ENCODE results near the gene BHLHE40.

The BHLHE40 gene

DNA sequence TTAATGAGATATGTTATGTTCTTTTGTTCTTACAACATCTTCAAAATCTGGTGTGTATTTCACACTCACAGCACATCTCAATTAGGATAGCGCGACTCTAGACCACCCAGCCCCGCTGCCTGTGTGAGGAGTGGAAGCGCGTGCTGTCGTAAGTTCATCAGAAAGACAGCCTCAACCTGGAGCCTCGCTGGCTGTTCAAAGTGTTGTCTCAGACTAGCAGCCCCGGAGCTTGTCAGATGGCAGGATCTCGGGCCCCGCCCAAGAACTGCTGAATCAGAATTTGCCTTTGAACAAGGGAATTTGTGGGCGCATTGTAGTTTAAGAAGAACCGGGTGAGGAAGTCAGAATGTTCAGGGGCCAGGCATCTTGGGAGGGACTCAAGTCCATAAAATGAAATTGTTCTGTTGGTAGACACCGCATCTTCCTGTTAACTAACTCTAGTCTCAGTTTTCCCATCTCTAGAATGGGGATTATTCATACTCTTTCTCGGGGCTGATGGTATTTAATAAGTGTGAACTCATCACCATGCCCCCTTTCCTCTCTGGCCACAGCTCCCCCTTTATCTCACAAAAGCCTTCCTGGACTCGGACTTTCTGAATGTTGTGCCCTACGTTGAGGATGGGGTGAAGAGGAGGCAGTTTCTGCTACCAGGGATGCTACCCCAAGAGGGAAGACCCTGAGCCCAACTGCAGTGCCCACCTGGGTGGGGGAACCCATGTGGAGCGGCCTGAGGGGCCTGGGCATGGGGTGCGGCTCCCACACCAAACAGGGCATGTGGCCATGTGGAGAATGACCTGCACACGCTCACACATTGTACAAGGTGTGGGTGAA, 40.4 kb downstream of the BHLHE40 start:
- no peaks in the 10 kb centered on the region for H3K36me3 ChIP-seq (ENCODE audit: control insufficient read depth, insufficient read depth, low read length)
- H3K4me3 ChIP-seq (ENCODE audit: insufficient read depth, low read depth, low read length), result no peak overlapping the region
- peaks cover 12% of the 10 kb centered on the region for H3K4me1 ChIP-seq (ENCODE audit: control insufficient read depth, insufficient read depth, low read length)
- no peaks in the 10 kb centered on the region for H3K9me3 ChIP-seq (ENCODE audit: control insufficient read depth, low read length)
- no peak overlapping the region for H3K27ac ChIP-seq (ENCODE audit: insufficient read depth, low read depth, low read length, poor library complexity, severe bottlenecking)
- no peaks in the 10 kb centered on the region for H3K27me3 ChIP-seq (ENCODE audit: control insufficient read depth, insufficient read depth, low read length, poor library complexity, severe bottlenecking)
- 95% methylated on average over 18 to 19 of the region's 19 CpGs for WGBS, 2 experiments

DNA sequence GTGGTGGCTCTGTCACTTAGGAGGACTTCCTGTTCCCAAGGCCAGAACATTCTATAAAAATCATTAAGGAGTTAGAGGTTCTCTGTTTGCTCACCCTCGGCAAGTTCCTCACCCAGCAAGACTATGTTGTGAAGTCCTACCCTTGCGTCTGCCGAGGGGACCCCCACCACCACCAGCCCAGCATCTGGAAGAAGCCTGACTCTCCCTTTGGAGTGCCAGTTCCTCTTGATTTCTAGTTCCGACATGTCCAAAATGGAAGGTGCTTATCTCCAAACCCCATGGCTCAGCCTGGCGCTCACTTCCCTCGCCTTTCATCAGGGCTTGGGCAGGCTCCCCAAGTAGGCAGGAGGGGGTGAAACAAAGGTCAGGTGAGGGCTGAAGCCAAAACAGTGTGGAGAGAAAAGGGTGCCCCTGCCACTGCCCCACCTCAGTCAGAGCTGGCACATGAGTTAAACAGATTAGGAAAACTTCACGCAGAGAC, 41.0 kb downstream of the BHLHE40 start:
- no peaks in the 10 kb centered on the region for H3K36me3 ChIP-seq (ENCODE audit: control insufficient read depth, insufficient read depth, low read length)
- no peak overlapping the region for H3K27ac ChIP-seq (ENCODE audit: insufficient read depth, low read depth, low read length, poor library complexity, severe bottlenecking)
- H3K4me3 ChIP-seq (ENCODE audit: insufficient read depth, low read depth, low read length), result no peak overlapping the region
- WGBS, 2 experiments, result 95 to 96% methylated on average over 7 of the region's 7 CpGs
- H3K4me1 ChIP-seq (ENCODE audit: control insufficient read depth, insufficient read depth, low read length), result peaks cover 11% of the 10 kb centered on the region
- no peaks in the 10 kb centered on the region for H3K27me3 ChIP-seq (ENCODE audit: control insufficient read depth, insufficient read depth, low read length, poor library complexity, severe bottlenecking)
- no peaks in the 10 kb centered on the region for H3K9me3 ChIP-seq (ENCODE audit: control insufficient read depth, low read length)

DNA sequence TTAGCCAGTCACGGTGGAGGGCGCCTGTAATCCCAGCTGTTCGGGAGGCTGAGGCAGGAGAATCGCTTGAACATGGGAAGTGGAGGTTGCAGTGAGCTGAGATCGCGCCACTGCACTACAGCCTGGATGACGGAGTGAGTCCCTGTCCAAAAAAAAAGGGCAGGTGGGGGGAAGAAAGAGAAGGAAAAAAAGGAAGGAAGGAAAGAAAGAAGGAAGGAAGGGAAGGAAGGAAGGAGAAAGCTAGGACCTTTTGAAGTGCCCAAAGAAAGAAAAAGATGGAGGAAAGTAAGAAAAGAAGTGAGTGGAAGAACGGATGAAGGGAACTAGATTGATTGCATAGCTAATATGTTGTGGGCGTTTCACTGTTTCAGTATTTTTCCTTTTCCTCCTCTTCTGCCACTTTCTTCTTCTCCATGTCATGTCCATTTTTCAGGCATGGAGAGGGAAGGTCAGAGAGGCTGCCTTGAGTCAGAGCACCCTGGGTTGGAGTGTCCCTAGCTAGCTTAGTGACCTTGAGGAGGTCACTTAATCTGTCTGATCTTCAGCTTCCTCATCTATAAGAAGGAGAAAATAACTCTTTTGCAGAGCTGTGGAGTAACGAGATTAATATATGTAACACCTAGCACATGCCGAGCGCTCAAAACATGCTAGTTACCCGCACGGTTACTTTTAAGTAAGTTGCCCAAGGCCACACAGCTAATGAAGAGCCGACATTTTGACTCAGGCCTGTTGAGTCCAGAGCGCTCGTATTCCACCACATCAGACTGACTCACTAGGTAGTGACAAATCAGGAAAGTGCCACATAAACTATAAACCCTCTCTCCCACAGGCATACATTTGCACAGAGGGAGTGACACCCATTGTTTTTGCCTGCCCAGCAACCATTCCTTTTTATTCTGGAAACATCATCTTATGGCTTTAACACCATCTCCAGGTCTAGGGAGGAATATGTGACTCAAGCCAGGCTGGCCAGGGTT, 42.2 kb downstream of the BHLHE40 start:
- no peak overlapping the region for H3K4me3 ChIP-seq (ENCODE audit: insufficient read depth, low read depth, low read length)
- H3K27me3 ChIP-seq (ENCODE audit: control insufficient read depth, insufficient read depth, low read length, poor library complexity, severe bottlenecking), result no peaks in the 10 kb centered on the region
- H3K36me3 ChIP-seq (ENCODE audit: control insufficient read depth, insufficient read depth, low read length), result no peaks in the 10 kb centered on the region
- H3K9me3 ChIP-seq (ENCODE audit: control insufficient read depth, low read length), result no peaks in the 10 kb centered on the region
- H3K4me1 ChIP-seq (ENCODE audit: control insufficient read depth, insufficient read depth, low read length), result peaks cover 11% of the 10 kb centered on the region
- WGBS, 2 experiments, result 92 to 95% methylated on average over 17 of the region's 17 CpGs
- no peak overlapping the region for H3K27ac ChIP-seq (ENCODE audit: insufficient read depth, low read depth, low read length, poor library complexity, severe bottlenecking)

DNA sequence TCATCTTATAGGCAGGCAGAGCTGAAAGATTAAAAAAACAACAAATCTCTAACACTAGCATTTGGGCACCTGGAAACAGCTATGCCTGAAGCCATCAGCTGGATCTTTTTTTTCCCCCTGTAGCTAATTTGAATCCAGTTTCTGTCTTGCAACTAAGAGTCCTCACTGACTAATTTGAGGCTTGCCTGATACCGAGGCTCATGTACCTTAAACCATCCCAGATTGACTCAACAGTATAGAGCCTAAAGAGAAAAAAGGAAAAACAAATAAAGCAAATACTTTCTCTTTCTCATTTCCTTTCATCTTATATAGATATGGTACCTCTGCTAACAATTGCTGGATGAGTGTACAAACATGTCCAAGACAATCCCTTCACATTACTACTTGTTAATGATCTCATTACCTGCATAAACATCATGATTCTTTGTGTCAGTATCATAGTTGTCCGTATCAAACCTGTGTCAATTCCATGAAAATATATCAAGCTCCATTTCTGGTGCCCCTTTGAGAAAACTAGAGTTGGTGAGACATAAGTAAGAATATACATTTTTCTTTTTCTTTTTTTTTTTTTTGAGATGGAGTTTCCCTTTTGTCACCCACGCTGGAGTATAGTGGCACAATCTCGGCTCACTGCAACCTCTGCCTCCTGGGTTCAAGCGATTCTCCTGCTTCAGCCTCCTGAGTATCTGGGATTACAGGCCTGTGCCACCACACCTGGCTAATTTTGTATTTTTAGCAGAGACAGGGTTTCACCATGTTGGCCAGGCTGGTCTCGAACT, 43.1 kb downstream of the BHLHE40 start:
- no peaks in the 10 kb centered on the region for H3K9me3 ChIP-seq (ENCODE audit: control insufficient read depth, low read length)
- no peak overlapping the region for H3K27ac ChIP-seq (ENCODE audit: insufficient read depth, low read depth, low read length, poor library complexity, severe bottlenecking)
- H3K27me3 ChIP-seq (ENCODE audit: control insufficient read depth, insufficient read depth, low read length, poor library complexity, severe bottlenecking), result no peaks in the 10 kb centered on the region
- WGBS, 2 experiments, result 90 to 92% methylated on average over 6 of the region's 6 CpGs
- no peak overlapping the region for H3K4me3 ChIP-seq (ENCODE audit: insufficient read depth, low read depth, low read length)
- no peaks in the 10 kb centered on the region for H3K36me3 ChIP-seq (ENCODE audit: control insufficient read depth, insufficient read depth, low read length)
- H3K4me1 ChIP-seq (ENCODE audit: control insufficient read depth, insufficient read depth, low read length), result peaks cover 8% of the 10 kb centered on the region

DNA sequence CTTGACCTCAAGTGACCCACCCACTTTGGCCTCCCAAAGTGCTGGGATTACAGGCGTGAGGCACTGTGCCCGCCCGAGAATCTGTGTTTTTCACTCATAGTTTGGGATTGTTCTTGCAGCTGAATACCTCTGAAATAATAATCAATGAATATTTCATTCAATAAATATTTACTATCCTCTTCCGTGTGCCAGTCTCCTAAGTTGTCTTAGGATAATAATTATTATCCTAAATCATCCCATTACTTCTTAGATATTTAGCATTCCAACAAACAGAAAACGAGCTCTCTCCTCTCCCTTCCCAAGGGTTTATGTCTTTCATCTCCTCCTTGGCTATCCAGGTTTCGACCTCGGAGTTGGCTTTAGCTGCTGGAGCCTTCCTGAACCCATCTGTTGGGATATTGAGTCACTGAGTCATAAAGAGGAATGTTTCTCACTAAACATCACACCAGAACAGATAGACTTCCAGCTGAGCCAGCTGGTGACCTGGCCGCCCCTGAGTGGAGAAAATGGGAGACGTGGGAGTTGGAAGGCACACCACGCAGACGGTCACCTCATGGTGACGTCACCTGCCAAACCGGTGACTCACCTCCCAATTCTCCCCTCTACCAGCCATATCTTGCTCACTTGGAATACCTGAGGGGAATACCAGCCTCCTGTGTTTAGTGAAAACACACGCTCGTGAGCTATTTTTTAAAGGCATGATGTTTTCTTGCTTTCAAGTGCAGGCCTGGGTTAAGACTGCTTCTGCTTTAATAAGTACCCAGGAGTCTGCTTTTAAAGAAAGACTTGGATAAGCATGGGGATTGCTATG, 43.9 kb downstream of the BHLHE40 start:
- no peak overlapping the region for H3K27ac ChIP-seq (ENCODE audit: insufficient read depth, low read depth, low read length, poor library complexity, severe bottlenecking)
- no peaks in the 10 kb centered on the region for H3K27me3 ChIP-seq (ENCODE audit: control insufficient read depth, insufficient read depth, low read length, poor library complexity, severe bottlenecking)
- no peaks in the 10 kb centered on the region for H3K36me3 ChIP-seq (ENCODE audit: control insufficient read depth, insufficient read depth, low read length)
- peaks cover 2% of the 10 kb centered on the region for H3K4me1 ChIP-seq (ENCODE audit: control insufficient read depth, insufficient read depth, low read length)
- 61 to 83% methylated on average over 12 to 15 of the region's 15 CpGs for WGBS, 2 experiments
- H3K9me3 ChIP-seq (ENCODE audit: control insufficient read depth, low read length), result no peaks in the 10 kb centered on the region
- no peak overlapping the region for H3K4me3 ChIP-seq (ENCODE audit: insufficient read depth, low read depth, low read length)

DNA sequence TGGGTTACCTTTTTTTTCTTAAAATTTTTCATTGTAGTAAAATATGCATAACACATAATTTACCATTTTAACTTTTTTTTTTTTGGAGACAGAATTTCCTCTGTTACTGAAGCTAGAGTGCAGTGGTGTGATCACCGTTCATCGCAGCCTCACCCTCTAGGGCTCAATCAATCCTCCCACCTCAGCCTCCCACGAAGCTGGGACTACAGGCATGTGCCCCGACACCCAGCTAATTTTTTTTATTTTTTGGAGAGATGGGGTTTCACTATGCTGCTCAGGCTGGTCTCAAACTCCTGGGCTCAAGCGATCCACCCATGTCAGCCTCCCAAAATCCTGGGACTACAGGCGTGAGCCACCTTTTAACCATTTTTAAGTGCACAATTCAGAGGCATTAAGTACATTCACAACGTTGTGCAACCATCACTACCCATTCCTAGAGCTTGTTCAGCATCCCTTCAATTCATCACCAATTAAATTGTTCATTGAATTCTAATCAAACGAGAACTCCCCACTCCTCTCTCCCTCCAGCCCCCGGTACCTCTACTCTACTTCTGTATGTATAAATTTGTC, 44.6 kb downstream of the BHLHE40 start:
- Histone ChIP-seq H3K27ac (ENCODE audit: insufficient read depth, low read depth, low read length, poor library complexity, severe bottlenecking) (no peak overlapping the region), H3K36me3 (ENCODE audit: control insufficient read depth, insufficient read depth, low read length) (no peaks in the 10 kb centered on the region), H3K9me3 (ENCODE audit: control insufficient read depth, low read length) (no peaks in the 10 kb centered on the region), H3K27me3 (ENCODE audit: control insufficient read depth, insufficient read depth, low read length, poor library complexity, severe bottlenecking) (no peaks in the 10 kb centered on the region), H3K4me1 (ENCODE audit: control insufficient read depth, insufficient read depth, low read length) (no peaks in the 10 kb centered on the region), H3K4me3 (ENCODE audit: insufficient read depth, low read depth, low read length) (no peak overlapping the region)
- 89 to 91% methylated on average over 8 to 9 of the region's 9 CpGs for WGBS, 2 experiments

DNA sequence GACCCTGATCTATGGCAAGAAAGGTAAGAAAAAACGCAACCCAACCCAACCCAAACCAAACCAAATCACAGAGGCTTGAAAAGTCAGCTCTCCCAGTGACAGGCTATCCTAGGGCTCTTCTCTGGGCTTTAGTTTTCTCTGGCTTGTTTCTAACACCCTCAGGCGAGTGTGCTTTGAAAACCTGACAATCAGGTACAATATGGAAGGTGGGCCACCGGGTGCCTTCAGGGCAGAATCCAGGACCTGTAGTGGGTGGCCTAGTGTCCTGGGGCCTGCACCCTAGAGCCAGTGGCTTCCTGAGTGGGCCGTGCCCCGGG, 46.8 kb downstream of the BHLHE40 start:
- H3K36me3 ChIP-seq (ENCODE audit: control insufficient read depth, insufficient read depth, low read length), result no peaks in the 10 kb centered on the region
- H3K4me3 ChIP-seq (ENCODE audit: insufficient read depth, low read depth, low read length), result no peak overlapping the region
- no peak overlapping the region for H3K27ac ChIP-seq (ENCODE audit: insufficient read depth, low read depth, low read length, poor library complexity, severe bottlenecking)
- 45 to 48% methylated on average over 5 of the region's 5 CpGs for WGBS, 2 experiments
- H3K9me3 ChIP-seq (ENCODE audit: control insufficient read depth, low read length), result no peaks in the 10 kb centered on the region
- H3K4me1 ChIP-seq (ENCODE audit: control insufficient read depth, insufficient read depth, low read length), result no peaks in the 10 kb centered on the region
- H3K27me3 ChIP-seq (ENCODE audit: control insufficient read depth, insufficient read depth, low read length, poor library complexity, severe bottlenecking), result no peaks in the 10 kb centered on the region

DNA sequence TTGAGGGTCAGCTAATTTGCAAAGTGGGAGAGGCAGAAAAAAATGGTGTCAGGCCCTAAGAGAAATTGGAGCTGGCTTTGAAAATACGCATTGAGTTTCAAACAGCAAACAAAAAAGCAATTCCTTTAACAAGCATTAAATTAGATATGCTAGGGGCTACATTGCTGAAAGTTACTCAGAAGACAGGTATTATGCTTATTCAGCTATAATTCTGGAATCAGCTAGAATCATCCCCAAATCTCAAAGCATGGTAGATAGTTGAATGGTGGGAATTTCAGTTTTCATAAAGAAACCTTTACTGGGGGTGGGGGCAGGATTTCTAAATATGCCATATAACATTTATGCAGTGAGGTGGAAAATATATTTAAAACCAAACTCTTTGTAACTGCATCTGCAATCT, 50.5 kb downstream of the BHLHE40 start:
- no peaks in the 10 kb centered on the region for H3K4me1 ChIP-seq (ENCODE audit: control insufficient read depth, insufficient read depth, low read length)
- H3K4me3 ChIP-seq (ENCODE audit: insufficient read depth, low read depth, low read length), result no peak overlapping the region
- H3K27ac ChIP-seq (ENCODE audit: insufficient read depth, low read depth, low read length, poor library complexity, severe bottlenecking), result no peak overlapping the region
- H3K36me3 ChIP-seq (ENCODE audit: control insufficient read depth, insufficient read depth, low read length), result no peaks in the 10 kb centered on the region
- H3K9me3 ChIP-seq (ENCODE audit: control insufficient read depth, low read length), result no peaks in the 10 kb centered on the region
- 100% methylated on average over 1 of the region's 1 CpG; no CpG with 5 or more reads in 1 of the 2 experiments for WGBS, 2 experiments
- H3K27me3 ChIP-seq (ENCODE audit: control insufficient read depth, insufficient read depth, low read length, poor library complexity, severe bottlenecking), result no peaks in the 10 kb centered on the region

DNA sequence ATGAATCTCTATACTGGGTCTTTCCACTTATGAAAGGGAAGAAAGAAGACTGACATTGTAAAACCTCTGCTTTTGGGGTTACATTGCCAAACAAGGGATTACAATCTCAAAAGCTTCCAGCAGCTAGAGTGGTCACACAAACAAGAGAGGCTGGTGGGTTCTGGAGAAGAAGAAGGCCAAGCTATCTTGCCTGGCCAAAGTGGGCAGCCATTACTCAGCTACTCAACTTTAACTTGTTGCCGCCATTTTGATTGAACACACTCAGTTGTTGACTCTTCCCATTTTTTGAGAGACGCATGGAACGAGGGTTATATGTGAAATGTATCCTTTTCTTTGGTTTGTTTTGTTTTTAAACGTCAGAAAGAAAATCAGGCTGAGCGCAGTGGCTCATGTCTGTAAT, 50.9 kb downstream of the BHLHE40 start:
- no peak overlapping the region for H3K4me3 ChIP-seq (ENCODE audit: insufficient read depth, low read depth, low read length)
- no peaks in the 10 kb centered on the region for H3K36me3 ChIP-seq (ENCODE audit: control insufficient read depth, insufficient read depth, low read length)
- H3K4me1 ChIP-seq (ENCODE audit: control insufficient read depth, insufficient read depth, low read length), result no peaks in the 10 kb centered on the region
- whole genome bisulfite sequencing, 2 experiments, result 96% methylated on average over 5 of the region's 5 CpGs
- no peaks in the 10 kb centered on the region for H3K27me3 ChIP-seq (ENCODE audit: control insufficient read depth, insufficient read depth, low read length, poor library complexity, severe bottlenecking)
- no peaks in the 10 kb centered on the region for H3K9me3 ChIP-seq (ENCODE audit: control insufficient read depth, low read length)
- H3K27ac ChIP-seq (ENCODE audit: insufficient read depth, low read depth, low read length, poor library complexity, severe bottlenecking), result no peak overlapping the region

Measured in ectodermal cell (in vitro differentiated cells).